Activated CD8-positive, alpha-beta memory T cell treated with anti-CD3 and anti-CD28 coated beads, Interleukin-2, amount 50 U/mL, for 48 hours (primary cell): ENCODE results near the gene NDUFA3.

Experiments
- DNase-seq: peaks from one replicate; pipeline ENCODE4 v3.0.0-alpha.2; 2020

NDUFA3 gene

GRCh38 chr19:54108496-54108895, 5.8 kb downstream of the NDUFA3 start:
- DNase-seq, result no peak

GRCh38 chr19:54109651-54110050, 7.0 kb downstream of the NDUFA3 start:
- no peak for DNase-seq

GRCh38 chr19:54114340-54115108, 11.9 kb downstream of the NDUFA3 start:
- peak; percentile 77 for DNase-seq

GRCh38 chr19:54115109-54116063, 12.7 kb downstream of the NDUFA3 start, which contains the start of the genes PRPF31 and TFPT:
TSS of gene PRPF31 (plus strand) at chr19:54115754. CDS start at chr19:54118279, 2,525 bp downstream.
TSS of gene TFPT (minus strand) at chr19:54115657. CDS start at chr19:54115269, 388 bp downstream.
- peak; percentile 97 for DNase-seq

- DNase-seq, result no peak
These were observed 18.6 kb downstream of the NDUFA3 start for GRCh38 chr19:54121259-54121658.

DNA sequence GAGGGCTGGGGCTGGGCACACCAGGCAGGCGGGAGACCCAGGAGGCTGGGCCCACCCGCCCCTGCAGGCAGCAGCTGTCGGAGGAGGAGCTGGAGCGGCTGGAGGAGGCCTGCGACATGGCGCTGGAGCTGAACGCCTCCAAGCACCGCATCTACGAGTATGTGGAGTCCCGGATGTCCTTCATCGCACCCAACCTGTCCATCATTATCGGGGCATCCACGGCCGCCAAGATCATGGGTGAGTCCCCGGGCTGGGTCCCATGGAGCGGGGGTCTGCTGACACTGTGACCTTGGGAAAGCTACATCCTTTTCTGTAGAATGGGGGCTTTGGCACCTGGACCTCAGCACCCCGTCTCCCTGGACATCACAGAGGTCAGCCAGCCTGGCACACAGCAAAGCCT, 21.0 kb downstream of the NDUFA3 start:
- no peak for DNase-seq

GRCh38 chr19:54124393-54124792, 21.7 kb downstream of the NDUFA3 start:
- DNase-seq, result no peak

- DNase-seq, result no peak
These were observed 23.1 kb downstream of the NDUFA3 start for GRCh38 chr19:54125713-54126112.

DNA sequence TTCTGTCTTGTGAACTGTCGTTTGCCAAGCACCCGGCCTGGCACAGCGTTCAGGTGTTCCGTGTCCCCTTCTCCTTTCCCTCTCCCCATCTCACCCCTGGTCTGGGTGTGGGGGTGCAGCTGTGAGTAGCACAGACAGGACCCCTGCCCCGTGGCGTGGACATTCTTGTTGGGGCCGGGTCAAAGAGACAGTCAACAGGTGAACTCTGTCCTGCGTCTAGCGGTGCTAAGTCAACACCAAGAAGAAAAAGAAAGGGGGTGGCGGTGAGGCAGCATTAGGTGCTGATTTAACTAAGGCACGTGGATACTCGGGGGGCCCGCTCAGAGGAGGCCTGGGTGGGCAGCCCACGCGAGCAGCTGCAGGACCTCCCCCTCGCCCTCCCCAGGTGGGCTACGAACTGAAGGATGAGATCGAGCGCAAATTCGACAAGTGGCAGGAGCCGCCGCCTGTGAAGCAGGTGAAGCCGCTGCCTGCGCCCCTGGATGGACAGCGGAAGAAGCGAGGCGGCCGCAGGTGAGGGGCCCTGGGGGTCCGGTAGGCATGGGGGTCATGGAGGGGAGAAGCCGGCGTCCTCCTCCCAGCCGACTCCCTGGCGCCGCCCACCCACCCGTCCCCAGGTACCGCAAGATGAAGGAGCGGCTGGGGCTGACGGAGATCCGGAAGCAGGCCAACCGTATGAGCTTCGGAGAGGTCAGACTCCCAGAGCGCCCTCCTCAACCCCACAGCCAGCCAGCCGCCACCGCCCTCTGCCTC, 25.2 kb downstream of the NDUFA3 start:
- no peak for DNase-seq

DNA sequence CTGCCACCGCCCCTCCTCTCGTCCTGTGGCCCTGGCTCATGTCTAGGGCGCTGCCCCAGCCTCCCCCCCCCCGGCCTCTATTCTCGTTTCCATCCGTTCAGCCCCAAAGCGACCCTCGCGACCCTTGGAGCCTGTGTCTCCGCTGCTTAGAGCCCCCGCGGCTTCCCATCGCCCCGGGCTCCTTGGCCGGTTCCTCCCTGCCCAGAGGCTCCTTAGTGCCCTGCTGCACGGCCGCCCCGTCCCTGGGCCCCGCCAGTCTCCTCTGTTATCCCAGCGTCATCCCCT, 25.7 kb downstream of the NDUFA3 start:
- DNase-seq, result no peak

DNA sequence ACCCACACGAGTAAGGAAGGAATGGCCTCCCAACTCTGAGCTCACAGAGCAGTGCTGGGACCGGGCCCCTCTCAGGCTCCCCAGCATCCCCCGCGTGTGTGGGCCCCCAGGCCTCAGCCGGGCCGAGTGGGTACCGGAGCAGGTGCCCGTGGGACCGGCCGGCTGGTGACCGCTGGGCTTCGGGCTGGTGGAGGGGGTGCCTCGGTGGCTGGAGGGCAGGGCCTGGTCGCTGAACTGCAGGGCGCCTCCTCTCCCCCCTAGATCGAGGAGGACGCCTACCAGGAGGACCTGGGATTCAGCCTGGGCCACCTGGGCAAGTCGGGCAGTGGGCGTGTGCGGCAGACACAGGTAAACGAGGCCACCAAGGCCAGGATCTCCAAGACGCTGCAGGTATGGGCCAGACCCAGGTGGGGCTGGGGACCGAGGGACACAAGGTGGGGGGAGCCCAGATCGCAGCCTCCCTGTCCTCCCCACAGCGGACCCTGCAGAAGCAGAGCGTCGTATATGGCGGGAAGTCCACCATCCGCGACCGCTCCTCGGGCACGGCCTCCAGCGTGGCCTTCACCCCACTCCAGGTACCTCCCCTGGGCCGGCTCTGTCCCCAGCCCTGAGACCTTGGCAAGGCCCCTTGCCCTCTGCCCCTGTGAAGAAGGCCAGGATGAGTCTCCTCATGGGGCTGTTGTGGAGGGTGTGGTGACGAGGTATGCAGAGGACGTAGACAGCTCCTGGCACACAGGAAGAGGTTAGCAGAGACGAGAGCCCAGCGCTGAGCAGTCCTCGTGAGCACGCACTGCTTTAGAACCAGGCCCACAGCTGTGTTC, 26.4 kb downstream of the NDUFA3 start:
- no peak for DNase-seq

DNA sequence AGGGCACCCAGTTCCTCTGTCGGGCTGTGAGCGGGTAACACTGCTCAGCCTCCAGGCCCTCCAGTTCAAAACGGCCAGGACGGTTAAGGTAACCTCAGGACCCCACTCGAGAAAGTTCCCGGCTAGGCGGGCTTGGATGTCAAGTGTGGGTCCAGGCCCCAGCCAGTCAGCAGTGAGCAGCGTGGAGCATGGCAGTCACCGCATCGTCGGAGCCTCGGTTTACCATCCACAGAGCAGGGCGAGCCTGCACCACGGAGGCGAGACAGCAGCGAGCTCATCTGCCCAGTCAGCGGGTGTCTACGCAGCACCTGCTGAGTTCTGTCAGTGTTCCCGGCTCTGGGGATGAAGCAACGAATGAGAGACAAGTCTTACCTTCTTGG, 27.0 kb downstream of the NDUFA3 start:
- no peak for DNase-seq

GRCh38 chr19:54133312-54133956, 30.8 kb downstream of the NDUFA3 start:
- no peak for DNase-seq

- no peak for DNase-seq
These were observed 31.4 kb downstream of the NDUFA3 start for GRCh38 chr19:54133957-54134590.

DNA sequence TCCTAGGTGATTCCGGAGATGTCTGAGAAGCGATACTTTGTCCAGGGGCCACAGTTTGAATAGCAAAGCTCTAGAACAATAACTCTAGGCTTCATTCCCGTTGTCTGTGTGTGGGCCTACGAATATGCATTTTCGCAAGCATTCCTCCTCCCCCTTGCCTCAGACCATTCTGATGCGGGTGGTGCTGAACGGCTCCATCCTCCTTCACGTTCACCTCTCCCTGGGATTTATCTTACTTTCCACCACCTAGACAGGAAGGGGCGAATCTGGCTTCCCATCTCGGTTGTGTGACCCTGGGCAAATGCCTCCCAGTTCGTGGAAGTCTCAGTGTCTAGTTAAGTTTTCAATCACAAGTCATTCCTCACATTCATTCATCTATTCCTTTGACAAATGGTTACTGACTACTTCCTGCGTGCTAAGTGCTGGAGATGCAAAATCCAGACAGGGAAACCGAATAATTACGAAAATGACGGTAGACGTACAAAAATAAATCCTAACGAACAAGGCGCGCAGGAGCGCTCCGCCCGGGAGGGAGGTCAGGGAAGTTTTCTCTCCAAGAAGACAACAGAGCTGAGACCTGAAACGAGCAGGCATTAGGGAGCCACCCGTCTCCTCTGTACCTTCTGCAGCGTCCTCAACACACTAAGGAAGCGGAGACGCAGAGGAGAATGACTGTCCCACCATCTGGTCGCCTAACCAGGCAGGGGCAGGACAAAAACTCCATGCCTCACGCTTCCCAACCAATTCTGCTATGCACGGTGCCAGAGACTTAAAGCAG, 33.6 kb downstream of the NDUFA3 start:
- no peak for DNase-seq

DNA sequence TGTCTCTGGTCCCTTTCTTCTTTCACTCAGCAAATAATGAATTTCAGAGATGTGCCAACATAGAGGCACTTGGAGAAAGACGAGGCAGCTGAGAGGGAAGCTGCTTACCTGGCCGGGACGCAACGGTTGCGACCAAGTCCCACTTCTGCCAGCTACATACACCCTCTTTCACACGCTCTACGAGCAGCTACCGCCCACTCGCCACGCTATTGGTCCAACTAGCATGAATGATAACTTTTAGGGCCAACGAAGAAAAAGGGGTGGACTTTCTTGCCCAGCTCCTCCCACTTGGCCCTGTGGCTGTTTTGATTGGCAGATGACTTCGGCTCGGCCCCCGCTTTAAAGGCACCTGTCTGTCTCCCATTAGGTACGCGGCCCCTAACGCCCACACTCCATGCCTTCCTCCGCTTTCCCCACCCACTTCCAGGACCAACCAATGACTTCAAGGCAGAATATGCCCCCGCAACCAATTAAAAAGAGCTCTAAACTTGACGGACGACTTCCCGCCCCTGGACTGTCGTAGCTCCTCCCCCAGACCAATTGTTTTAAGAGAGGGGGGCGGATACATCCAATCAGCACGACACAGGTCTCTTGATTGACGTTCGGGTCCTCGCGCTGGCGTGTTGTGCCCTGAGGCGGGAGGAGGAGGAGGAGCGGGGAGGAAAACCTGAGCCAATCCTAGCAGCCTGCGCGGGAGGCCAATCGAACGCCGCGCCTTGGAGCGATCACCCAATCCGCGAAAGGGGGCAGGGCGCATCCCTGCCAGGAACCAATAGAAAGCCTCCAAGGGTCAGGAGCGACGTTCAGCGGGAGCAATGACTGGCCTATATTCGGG, 34.4 kb downstream of the NDUFA3 start:
- DNase-seq, result peak; percentile 97

DNA sequence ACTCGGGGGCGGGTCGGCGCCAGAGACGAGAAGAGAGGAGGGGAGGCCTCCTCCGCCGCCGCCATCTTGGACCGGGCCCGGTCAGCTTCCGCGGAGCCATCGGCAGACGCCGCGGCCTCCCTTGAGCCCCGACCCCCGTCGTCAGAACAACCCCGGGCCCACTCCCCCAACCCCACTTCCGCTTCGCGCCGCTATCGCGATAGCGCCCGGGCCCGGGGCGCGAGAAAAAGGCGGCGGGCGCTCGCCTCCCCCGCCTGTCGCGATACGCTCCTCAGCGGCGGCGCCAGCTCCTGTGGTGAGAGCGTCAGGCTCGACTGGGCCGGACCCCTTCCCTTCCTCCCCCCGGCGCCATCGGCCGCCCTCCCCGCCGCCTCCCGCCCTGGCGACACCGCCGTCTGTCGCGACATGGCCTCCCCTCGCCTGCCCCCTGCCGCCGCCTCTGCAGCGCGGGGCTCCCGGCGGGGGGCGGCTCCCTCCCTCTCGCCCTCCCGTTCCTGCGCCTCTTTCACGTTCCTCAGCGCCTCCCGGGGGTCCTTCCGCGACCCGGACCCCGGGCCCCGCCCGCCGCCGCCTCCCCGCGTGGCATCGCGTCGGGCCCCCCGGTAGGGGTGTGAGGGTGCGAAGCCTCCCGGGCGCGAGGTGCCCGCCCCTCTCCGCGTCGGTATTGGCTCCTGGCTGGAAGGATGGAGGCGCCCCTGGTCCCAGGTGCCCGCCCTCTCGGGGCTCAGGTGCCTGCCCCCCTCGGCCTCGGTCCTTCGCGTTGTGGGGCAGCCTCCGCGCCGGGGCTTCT, 35.2 kb downstream of the NDUFA3 start, which contains the start of gene CNOT3:
Gene CNOT3 (plus strand): TSS at position 64 of the 790 bp plus-strand sequence. CDS start 5,217 bp downstream, outside the sequence.
- DNase-seq, result peak; percentile 71

DNA sequence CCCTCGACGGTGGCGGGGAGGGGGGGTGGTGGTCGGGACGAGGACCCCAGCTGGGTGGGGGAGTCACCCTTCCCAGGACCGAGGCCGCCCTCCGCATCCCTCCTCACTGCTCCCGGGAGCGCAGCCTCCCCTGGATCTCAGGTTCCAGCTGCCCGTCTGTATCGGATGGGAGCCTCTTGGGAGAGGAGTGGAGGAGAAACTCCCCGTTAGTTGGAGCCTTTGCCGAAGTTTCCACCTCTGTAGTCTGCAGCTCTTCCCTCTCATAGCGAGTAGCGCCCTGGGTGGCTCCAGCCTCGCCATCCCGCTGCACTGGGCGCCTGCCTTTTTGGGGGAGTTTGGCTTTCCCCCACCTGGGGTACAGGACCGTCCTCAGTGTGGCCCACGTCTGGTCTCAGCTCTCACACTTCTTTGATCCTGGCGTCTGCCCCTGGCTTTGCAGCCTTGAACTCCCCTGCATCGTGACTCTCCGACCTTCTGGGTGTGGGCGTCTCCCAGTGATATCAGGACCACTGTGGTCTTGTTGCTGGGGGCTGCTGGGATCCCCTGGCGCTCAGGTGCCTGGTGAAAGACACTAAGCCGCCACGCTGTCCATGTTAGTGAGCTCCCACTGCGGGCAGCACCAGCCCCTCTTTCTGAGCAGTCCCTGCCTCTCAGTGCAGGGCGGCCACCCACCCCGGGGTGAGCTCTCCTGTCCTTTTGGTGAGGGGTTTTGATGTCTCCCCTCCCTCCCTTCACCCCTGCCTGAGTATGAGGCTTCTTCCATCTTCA, 36.0 kb downstream of the NDUFA3 start:
- peak; percentile 72 for DNase-seq
